H1 (cell line): ENCODE data around the gene TRPM1. TPM values are rescaled to one million over a fixed set of nuclear protein-coding genes. Genes with fewer than 3 reads are reported as not detected.
A peak's percentile ranks its signal among the peaks of the same experiment; 100 is the strongest.

ENCODE experiments used
- CTCF ChIA-PET: fragments of 300-600 bp; sonication (Branson Sonifier 250); formaldehyde crosslinking; loops from one replicate; lab custom pipeline; 2021; ENCODE audit not compliant: partially characterized antibody; lab: Charles Lee
- POLR2A ChIA-PET: fragments of 300-600 bp; sonication (Branson Sonifier 250); formaldehyde crosslinking; loops from one replicate; lab custom pipeline; 2021; ENCODE audit warnings: inconsistent platforms; ENCODE audit not compliant: partially characterized antibody; lab: Charles Lee
- DNase-seq, 2 experiments: peaks; one replicate each; pipeline versions ENCODE4 v3.0.0 to v3.0.0-alpha.2; 2010 to 2022; ENCODE audit warnings: low spot score in 2 of 2, low read depth in 1 of 2, mixed read lengths in 1 of 2
- FAIRE-seq: peaks from 2 replicates; lab custom pipeline; 2011; peaks lifted over from hg19 to GRCh38; lab: Jason Lieb, UNC
- H2AFZ ChIP-seq: 2 replicates; pipeline ENCODE4 v1.8.1; 2012; ENCODE audit warnings: low read length, inconsistent platforms
- H2AK5ac ChIP-seq: 2 replicates; pipeline ENCODE4 v1.6.1; 2013; ENCODE audit warnings: low read depth, low read length
- H2BK120ac ChIP-seq: replicated peaks from 2 replicates; pipeline ENCODE3; 2013; ENCODE audit warnings: low read depth, low read length, inconsistent platforms
- H2BK12ac ChIP-seq: 2 replicates; pipeline ENCODE4 v1.6.1; 2013; ENCODE audit warnings: low read depth, low read length
- H2BK15ac ChIP-seq: 2 replicates; pipeline ENCODE4 v1.6.1; 2013; ENCODE audit warnings: low read length
- H2BK20ac ChIP-seq: 2 replicates; pipeline ENCODE4 v1.6.1; 2013; ENCODE audit warnings: low read length
- H2BK5ac ChIP-seq: 2 replicates; pipeline ENCODE4 v1.6.1; 2013; ENCODE audit warnings: low read depth, low read length
- H3K14ac ChIP-seq: 2 replicates; pipeline ENCODE4 v1.6.1; 2013; ENCODE audit warnings: inconsistent platforms; ENCODE audit not compliant: insufficient read length
- H3K18ac ChIP-seq: 2 replicates; pipeline ENCODE4 v1.6.1; 2013; ENCODE audit warnings: low read length; ENCODE audit errors: extremely low read depth
- H3K23ac ChIP-seq: 2 replicates; pipeline ENCODE4 v1.6.1; 2013; ENCODE audit warnings: inconsistent platforms; ENCODE audit not compliant: insufficient read length
- H3K23me2 ChIP-seq: 2 replicates; pipeline ENCODE4 v1.6.1; 2013; ENCODE audit warnings: low read depth, low read length
- H3K27ac ChIP-seq: 2 replicates; pipeline ENCODE4 v1.6.1; 2011; ENCODE audit warnings: low read depth, low read length, inconsistent platforms
- H3K27me3 ChIP-seq, 4 experiments: replicated peaks in 1 of 4; 1 replicate in 1 of 4; 2 replicates in 3 of 4; pipeline versions ENCODE4 v1.6.1 to v1.8.1; 2011 to 2013; ENCODE audit warnings: low read length in 3 of 4, mild to moderate bottlenecking in 3 of 4, inconsistent platforms in 2 of 4, mixed read lengths in 2 of 4, moderate library complexity in 1 of 4; ENCODE audit not compliant: control insufficient read depth in 3 of 4, insufficient read depth in 3 of 4; ENCODE audit errors: extremely low read depth in 1 of 4
- H3K36me3 ChIP-seq, 4 experiments: 2 replicates each; pipeline versions ENCODE4 v1.6.1 to v1.8.1; 2011 to 2013; ENCODE audit warnings: mild to moderate bottlenecking in 4 of 4, low read length in 3 of 4, moderate library complexity in 2 of 4, control low read depth in 1 of 4, inconsistent platforms in 1 of 4; ENCODE audit not compliant: insufficient read depth in 4 of 4, control insufficient read depth in 2 of 4
- H3K4ac ChIP-seq: replicated peaks from 2 replicates; pipeline ENCODE3; 2013; ENCODE audit warnings: low read length, low read depth, mixed read lengths, inconsistent platforms; ENCODE audit not compliant: insufficient read length
- H3K4me1 ChIP-seq, 4 experiments: replicated peaks in 1 of 4; 1 replicate in 1 of 4; 2 replicates in 3 of 4; pipeline versions ENCODE4 v1.6.1 to v1.8.1; 2011 to 2013; ENCODE audit warnings: low read length in 3 of 4, inconsistent platforms in 2 of 4, mixed read lengths in 1 of 4; ENCODE audit not compliant: insufficient read depth in 4 of 4, control insufficient read depth in 3 of 4
- H3K4me2 ChIP-seq, 2 experiments: 2 replicates each; pipeline versions ENCODE4 v1.6.1 to v1.8.1; 2011 to 2013; ENCODE audit warnings: low read depth in 2 of 2, low read length in 2 of 2, control low read depth in 1 of 2, inconsistent platforms in 1 of 2, mild to moderate bottlenecking in 1 of 2; ENCODE audit not compliant: insufficient read depth in 1 of 2
- H3K4me3 ChIP-seq, 4 experiments: fragments of 200-600, 300-600 bp in 1 of 4; sonication (generic), shearing (Covaris generic), sonication (Bioruptor Twin) in 1 of 4; 2 replicates each; pipeline versions ENCODE4 v1.5.1 to v1.8.1; 2011 to 2016; ENCODE audit warnings: low read length in 4 of 4, low read depth in 3 of 4, control low read depth in 2 of 4, inconsistent platforms in 2 of 4, mild to moderate bottlenecking in 2 of 4, mixed read lengths in 1 of 4, moderate library complexity in 1 of 4; ENCODE audit not compliant: insufficient read depth in 2 of 4; ENCODE audit errors: extremely low read depth in 1 of 4
- H3K56ac ChIP-seq: replicated peaks from 2 replicates; pipeline ENCODE3; 2013; ENCODE audit warnings: low read depth, mild to moderate bottlenecking, mixed read lengths, low read length, inconsistent platforms; ENCODE audit not compliant: insufficient read length
- H3K79me1 ChIP-seq: 2 replicates; pipeline ENCODE4 v1.6.1; 2013; ENCODE audit warnings: low read depth, low read length, control low read depth
- H3K79me2 ChIP-seq, 2 experiments: 2 replicates each; pipeline versions ENCODE4 v1.6.1 to v1.8.1; 2012 to 2013; ENCODE audit warnings: low read length in 2 of 2, mild to moderate bottlenecking in 2 of 2, inconsistent platforms in 1 of 2; ENCODE audit not compliant: insufficient read depth in 2 of 2, control insufficient read depth in 1 of 2
- H3K9ac ChIP-seq, 4 experiments: replicated peaks in 1 of 4; 1 replicate in 1 of 4; 2 replicates in 3 of 4; pipeline versions ENCODE4 v1.6.1 to v1.8.1; 2011 to 2013; ENCODE audit warnings: low read depth in 3 of 4, low read length in 3 of 4, control low read depth in 2 of 4, mild to moderate bottlenecking in 2 of 4, moderate library complexity in 2 of 4, inconsistent platforms in 1 of 4; ENCODE audit errors: extremely low read depth in 1 of 4
- H3K9me3 ChIP-seq, 2 experiments: 2 replicates each; pipeline versions ENCODE4 v1.6.1 to v1.8.1; 2012 to 2013; ENCODE audit warnings: mild to moderate bottlenecking in 2 of 2, moderate library complexity in 2 of 2, control low read depth in 1 of 2, inconsistent platforms in 1 of 2, low read depth in 1 of 2, low read length in 1 of 2, mixed read lengths in 1 of 2; ENCODE audit not compliant: insufficient read depth in 2 of 2
- H4K20me1 ChIP-seq, 2 experiments: replicated peaks in 1 of 2; 2 replicates each; pipeline versions ENCODE3 to v1.8.1; 2011 to 2013; ENCODE audit warnings: inconsistent platforms in 2 of 2, low read length in 2 of 2, mild to moderate bottlenecking in 1 of 2; ENCODE audit not compliant: insufficient read depth in 2 of 2, control insufficient read depth in 1 of 2
- H4K5ac ChIP-seq: 2 replicates; pipeline ENCODE4 v1.6.1; 2013; ENCODE audit warnings: low read length, low read depth, mixed read lengths, inconsistent platforms; ENCODE audit not compliant: insufficient read length
- H4K8ac ChIP-seq: 2 replicates; pipeline ENCODE4 v1.8.0; 2013; ENCODE audit warnings: mild to moderate bottlenecking, moderate library complexity, low read length, inconsistent platforms; ENCODE audit not compliant: insufficient read depth; ENCODE audit errors: extremely low read depth
- H4K91ac ChIP-seq: replicated peaks from 2 replicates; pipeline ENCODE3; 2013; ENCODE audit warnings: low read length, mixed read lengths, inconsistent platforms; ENCODE audit not compliant: insufficient read length
- BRCA1 ChIP-seq: IDR thresholded peaks from 2 replicates; pipeline ENCODE4 v1.6.1; 2012; ENCODE audit warnings: low read depth, low read length, improper control_type of control experiment
- FOSL1 ChIP-seq: IDR thresholded peaks from 2 replicates; pipeline ENCODE4 v1.6.1; 2011; ENCODE audit warnings: mild to moderate bottlenecking, low read depth, low read length, moderate library complexity; ENCODE audit not compliant: insufficient read depth
- GABPA ChIP-seq: IDR thresholded peaks from 2 replicates; pipeline ENCODE4 v1.6.1; 2011; ENCODE audit warnings: mild to moderate bottlenecking, low read length, moderate library complexity, borderline replicate concordance; ENCODE audit not compliant: insufficient read depth
- HDAC6 ChIP-seq: IDR thresholded peaks from one replicate; pipeline ENCODE4 v1.7.1; 2012; ENCODE audit warnings: low read depth, mild to moderate bottlenecking, inconsistent platforms, low read length, moderate library complexity
- KDM1A ChIP-seq: fragments of 200-600, 300-600 bp; sonication (generic); IDR thresholded peaks from 2 replicates; pipeline ENCODE4 v1.7.1; 2016; ENCODE audit warnings: mild to moderate bottlenecking, low read length, borderline replicate concordance
- NANOG ChIP-seq: IDR thresholded peaks from 2 replicates; pipeline ENCODE4 v1.6.1; 2011; ENCODE audit warnings: low read length, low read depth, mild to moderate bottlenecking, inconsistent platforms; ENCODE audit not compliant: insufficient read depth, poor library complexity, severe bottlenecking
- NRF1 ChIP-seq: IDR thresholded peaks from 2 replicates; pipeline ENCODE4 v1.6.1; 2011; ENCODE audit warnings: mild to moderate bottlenecking, low read depth, low read length, improper control_type of control experiment
- PHF8 ChIP-seq: fragments of 200-600 bp; sonication (generic); conservative IDR thresholded peaks from 2 replicates; pipeline ENCODE4 v1.7.1; 2012; ENCODE audit warnings: low read depth, mild to moderate bottlenecking, inconsistent platforms, low read length, moderate library complexity
- TAF1 ChIP-seq: IDR thresholded peaks from 2 replicates; pipeline ENCODE4 v1.6.1; 2011; ENCODE audit warnings: mild to moderate bottlenecking, low read depth, low read length
- TCF12 ChIP-seq: IDR thresholded peaks from 2 replicates; pipeline ENCODE4 v1.6.1; 2011; ENCODE audit warnings: low read depth, mild to moderate bottlenecking, low read length
- WGBS, 2 experiments: shearing (Covaris generic) in 1 of 2; methylation state at CpG; one replicate each; pipeline versions ENCODE4 v1.1.6 to v1.1.7; 2013 to 2015; ENCODE audit warnings: low lambda C conversion rate in 2 of 2, mixed read lengths in 2 of 2, inconsistent platforms in 1 of 2, low coverage in 1 of 2, missing lambda C conversion rate in 1 of 2; ENCODE audit not compliant: insufficient replicate concordance in 2 of 2, insufficient coverage in 1 of 2, insufficient read length in 1 of 2; ENCODE audit errors: extremely low coverage in 1 of 2, missing lambda C conversion rate in 1 of 2; 5-methylcytosine and 5-hydroxymethylcytosine counted together
- polyA plus RNA-seq, 7 experiments: library from polyadenylated mRNA; depleted of rRNA in 3 of 7; stranded (reverse) in 5 of 7; unstranded in 2 of 7; fragments of >200 nt in 5 of 7; fragments of 200-250 nt in 2 of 7; gene quantifications; 1 replicate in 5 of 7; 2 replicates in 1 of 7; 4 replicates in 1 of 7; pipeline versions ENCODE4 v1.2.1 to v1.2.3, GENCODE V29; 2011 to 2013; ENCODE audit warnings: missing spikeins in 2 of 7, mixed read lengths in 2 of 7
- total RNA-seq: library from RNA; stranded (reverse); fragmentation: NEBNext Ultra II Directional; extraction: Animal tissue kit (Norgen Biotek cat#: 25700); gene quantifications from 2 replicates; pipeline ENCODE4 v1.2.1, GENCODE V29; 2021

TRPM1 gene
- total and polyA plus RNA-seq, 2 of the 8 experiments (the other 6 are each of a cell fraction or from before 2014, with no cell fraction given), result 0.05 TPM; not detected in 1

- Histone ChIP-seq H2AK5ac (no peak overlapping the region), H2BK5ac (no peak overlapping the region), H4K8ac (no peak overlapping the region), H3K4ac (no peak overlapping the region), H2BK15ac (no peak overlapping the region), H2BK12ac (no peak overlapping the region), H2BK20ac (no peak overlapping the region), H3K79me2 (no peaks in the 10 kb centered on the region), H3K23me2 (no peaks in the 10 kb centered on the region), H3K79me1 (no peaks in the 10 kb centered on the region), H3K36me3 (no peaks in the 10 kb centered on the region), H3K4me3 (no peak overlapping the region), H3K4me2 (no peak overlapping the region), H2BK120ac (no peak overlapping the region), H3K18ac (no peak overlapping the region), H3K27ac (no peak overlapping the region), H3K9me3 (no peaks in the 10 kb centered on the region), H3K27me3 (no peaks in the 10 kb centered on the region), H3K14ac (no peak overlapping the region), H3K56ac (no peak overlapping the region), H4K91ac (no peak overlapping the region), H3K23ac (no peak overlapping the region), H3K4me1 (no peaks in the 10 kb centered on the region; a peak in 3 of 7 replicates), H4K5ac (no peak overlapping the region), H3K9ac (no peak overlapping the region), H2AFZ (peak overlapping the region; percentile 85; the same call in 1 of the 2 replicates), H4K20me1 (no peaks in the 10 kb centered on the region)
- 92% methylated on average over 12 of the region's 13 CpGs; no CpG with 5 or more reads in 1 of the 2 experiments for WGBS, 2 experiments
- DNase-seq (no peak), FAIRE-seq (no peak)
- no peak for TF ChIP-seq HDAC6
- no peak for TF ChIP-seq KDM1A
- no peak for TF ChIP-seq FOSL1
- no peak for TF ChIP-seq NRF1
- TF ChIP-seq NANOG, result no peak
- no peak for TF ChIP-seq BRCA1
- TF ChIP-seq PHF8, result no peak
- TF ChIP-seq TCF12, result no peak
- TF ChIP-seq GABPA, result no peak
- TF ChIP-seq TAF1, result no peak
- POLR2A ChIA-PET, result no interaction called here
- CTCF ChIA-PET, result interaction anchor here (0.5 to 5.5 kb wide), 23 partner anchors 10 to 329 kb away, joined by 3 to 40 read pairs (median 4); partner anchors contain the start of gene TRPM1
Measured at GRCh38 chr15:31127596-31128261, 26.2 kb upstream of the TRPM1 start.
